Measurements from ENCODE around the gene TAB2. TPM values are rescaled to one million over a fixed set of nuclear protein-coding genes. Genes with fewer than 3 reads are reported as not detected.

Gene TAB2
- total and polyA plus RNA-seq, 2 donors (not counting 3 experiments of a cell fraction or from before 2014, with no cell fraction given): 26.0 to 37.4 TPM

DNA sequence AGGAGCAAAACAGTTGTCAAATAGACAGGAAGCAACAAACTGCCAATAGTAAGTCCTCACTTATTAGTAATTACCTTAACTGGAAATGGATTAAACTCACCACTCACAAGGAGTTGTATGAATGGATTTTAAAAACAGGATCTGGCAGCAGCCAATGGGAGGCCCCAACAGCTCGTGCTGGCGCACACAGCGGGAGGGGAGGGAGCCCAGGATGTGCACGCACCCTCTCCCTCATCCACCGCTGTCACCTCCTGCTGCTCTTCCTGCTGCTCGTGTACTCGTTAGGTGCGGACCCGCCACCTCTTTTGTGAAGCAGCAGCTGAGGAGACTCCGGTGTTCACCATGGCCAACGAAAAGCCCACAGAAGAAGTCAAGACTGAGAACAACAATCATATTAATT lies 82.5 kb downstream of the TAB2 start, which contains the start of gene SUMO4:
Gene SUMO4 (plus strand): TSS at position 213 of the 400 bp plus-strand sequence. CDS start 130 bp downstream, at position 343.
- Histone ChIP-seq H3K4me3 (replicated peaks in 1 of 3; ENCODE audit: insufficient read depth in 1 of 3, low read depth in 1 of 3, low read length in 3 of 3) (no peak within 1 kb of the TSS), H3K9ac (replicated peaks; ENCODE audit: extremely low read depth, insufficient read depth, low read length) (no peak within 1 kb of the TSS), H3K27me3 (ENCODE audit: control insufficient read depth in 2 of 2, insufficient read depth in 2 of 2, low read length in 2 of 2) (no peaks in the 10 kb centered on the region), H3K27ac (ENCODE audit: insufficient read depth, low read depth, low read length) (no peak within 1 kb of the TSS), H3K36me3 (ENCODE audit: control insufficient read depth in 2 of 2, extremely low read depth in 1 of 2, insufficient read depth in 2 of 2, low read length in 2 of 2) (peaks cover 5 to 6% of the 10 kb centered on the region in 2 experiments), H2AFZ (ENCODE audit: low read depth, low read length) (no peak within 1 kb of the TSS), H3K9me3 (replicated peaks; ENCODE audit: control insufficient read depth, insufficient read depth, low read length) (no peaks in the 10 kb centered on the region), H4K20me1 (replicated peaks; ENCODE audit: control insufficient read depth, extremely low read depth, insufficient read depth, low read length) (no peaks in the 10 kb centered on the region), H3K4me2 (ENCODE audit: insufficient read depth, low read length) (no peak within 1 kb of the TSS), H3K4me1 (ENCODE audit: control insufficient read depth, extremely low read depth, insufficient read depth, low read length) (no peaks in the 10 kb centered on the region), H3K9me1 (replicated peaks; ENCODE audit: control insufficient read depth, extremely low read depth, insufficient read depth, low read length) (peaks cover 2% of the 10 kb centered on the region), H3K79me2 (ENCODE audit: control insufficient read depth, insufficient read depth, low read length) (no peaks in the 10 kb centered on the region)
- ChIA-PET POLR2A (no interaction called here), CTCF (no interaction called here)
- no TSS peak for BruUV-seq (replicated peaks)
- no peak for DNase-seq (ENCODE audit: low read depth, low spot score)
- no peak for FAIRE-seq
- TF ChIP-seq MYC (IDR thresholded peaks at IDR 0.05; ENCODE audit: low read depth, low read length) (no peak), EZH2 (IDR thresholded peaks at IDR 0.05; ENCODE audit: borderline replicate concordance, low read depth, low read length, severe bottlenecking) (no peak), MAX (IDR thresholded peaks at IDR 0.05; ENCODE audit: insufficient read depth, insufficient read length) (no peak), FOS (IDR thresholded peaks at IDR 0.05; ENCODE audit: borderline replicate concordance, insufficient read depth, low read length) (no peak), POLR2AphosphoS5 (IDR thresholded peaks at IDR 0.05; ENCODE audit: insufficient read depth, low read depth, low read length) (no peak)
- TF ChIP-seq, protein P1, sequence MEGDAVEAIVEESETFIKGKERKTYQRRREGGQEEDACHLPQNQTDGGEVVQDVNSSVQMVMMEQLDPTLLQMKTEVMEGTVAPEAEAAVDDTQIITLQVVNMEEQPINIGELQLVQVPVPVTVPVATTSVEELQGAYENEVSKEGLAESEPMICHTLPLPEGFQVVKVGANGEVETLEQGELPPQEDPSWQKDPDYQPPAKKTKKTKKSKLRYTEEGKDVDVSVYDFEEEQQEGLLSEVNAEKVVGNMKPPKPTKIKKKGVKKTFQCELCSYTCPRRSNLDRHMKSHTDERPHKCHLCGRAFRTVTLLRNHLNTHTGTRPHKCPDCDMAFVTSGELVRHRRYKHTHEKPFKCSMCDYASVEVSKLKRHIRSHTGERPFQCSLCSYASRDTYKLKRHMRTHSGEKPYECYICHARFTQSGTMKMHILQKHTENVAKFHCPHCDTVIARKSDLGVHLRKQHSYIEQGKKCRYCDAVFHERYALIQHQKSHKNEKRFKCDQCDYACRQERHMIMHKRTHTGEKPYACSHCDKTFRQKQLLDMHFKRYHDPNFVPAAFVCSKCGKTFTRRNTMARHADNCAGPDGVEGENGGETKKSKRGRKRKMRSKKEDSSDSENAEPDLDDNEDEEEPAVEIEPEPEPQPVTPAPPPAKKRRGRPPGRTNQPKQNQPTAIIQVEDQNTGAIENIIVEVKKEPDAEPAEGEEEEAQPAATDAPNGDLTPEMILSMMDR (IDR thresholded peaks at IDR 0.05; ENCODE audit: extremely low read depth in 1 of 2, insufficient read depth in 1 of 2, low read depth in 1 of 2, low read length in 2 of 2): no peak
- intact Hi-C loops (cut with micrococcal nuclease) (no loop called here), dilution Hi-C loops (cut with MboI; ENCODE audit: extremely low pct_ligation_motif_present, low sequenced_read_pairs) (no loop called here)

Data from endothelial cell of umbilical vein (primary cell).